ENCODE results near the gene SPHK2.

- TF ChIP-seq CTCF (IDR thresholded peaks at IDR 0.05): no peak
- no peak for TF ChIP-seq POLR2A (IDR thresholded peaks at IDR 0.05)
Observed at GRCh38 chr19:48660852-48661710, 41.8 kb downstream of the SPHK2 start.
